IPS-20b (cell line): ENCODE results near the gene MICOS13.

Experiments
- H3K27ac ChIP-seq: one replicate; pipeline ENCODE4 v1.5.1; 2013; ENCODE audit warnings: low read length
- H3K27me3 ChIP-seq: 2 replicates; pipeline ENCODE4 v1.6.1; 2013; ENCODE audit warnings: mild to moderate bottlenecking, low read length, inconsistent platforms; ENCODE audit not compliant: insufficient read depth
- H3K36me3 ChIP-seq: 2 replicates; pipeline ENCODE4 v1.6.1; 2013; ENCODE audit warnings: low read depth, mild to moderate bottlenecking, inconsistent platforms, low read length, moderate library complexity; ENCODE audit not compliant: insufficient read depth
- H3K4me1 ChIP-seq: 2 replicates; pipeline ENCODE4 v1.6.1; 2013; ENCODE audit warnings: mild to moderate bottlenecking, control low read depth, inconsistent platforms, low read length, moderate library complexity; ENCODE audit not compliant: insufficient read depth
- H3K4me3 ChIP-seq: 2 replicates; pipeline ENCODE4 v1.5.1; 2013; ENCODE audit warnings: mild to moderate bottlenecking, low read length, inconsistent platforms
- H3K9ac ChIP-seq: 2 replicates; pipeline ENCODE4 v1.6.1; 2013; ENCODE audit warnings: low read depth, mild to moderate bottlenecking, inconsistent platforms, low read length, moderate library complexity
- H3K9me3 ChIP-seq: 2 replicates; pipeline ENCODE4 v1.6.1; 2013; ENCODE audit warnings: mild to moderate bottlenecking, low read depth, low read length, inconsistent platforms; ENCODE audit not compliant: insufficient read depth

Gene MICOS13

DNA sequence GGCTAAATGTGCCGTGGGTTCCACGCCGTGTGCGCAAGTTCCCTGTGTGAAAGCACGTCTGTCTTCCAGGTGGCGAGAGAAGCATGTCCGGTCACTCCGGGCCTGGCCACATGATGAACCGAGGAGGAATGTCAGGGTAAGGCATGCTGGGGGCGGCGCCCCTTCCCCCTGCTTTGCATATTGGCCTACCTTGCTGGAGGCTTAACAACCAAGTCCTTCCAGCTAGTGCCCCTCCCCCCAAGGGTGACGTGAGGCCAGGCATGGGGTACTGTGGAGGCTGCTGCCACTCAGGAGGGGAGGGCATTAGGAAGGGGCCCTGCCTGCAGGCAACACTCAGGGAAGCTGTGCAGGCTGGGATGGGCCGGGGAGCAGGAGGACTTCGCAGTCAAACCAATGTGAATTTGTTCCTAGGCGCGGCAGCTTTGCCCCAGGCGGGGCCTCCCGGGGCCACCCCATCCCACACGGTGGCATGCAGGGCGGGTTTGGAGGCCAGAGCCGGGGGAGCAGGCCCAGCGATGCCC is 12.5 kb downstream of the MICOS13 start:
- Histone ChIP-seq H3K27me3 (no peaks in the 10 kb centered on the region), H3K27ac (no peak overlapping the region), H3K9ac (no peak overlapping the region), H3K36me3 (peaks cover 83% of the 10 kb centered on the region), H3K9me3 (no peaks in the 10 kb centered on the region), H3K4me3 (no peak overlapping the region), H3K4me1 (peaks cover 7% of the 10 kb centered on the region; the same call in 1 of the 2 replicates)

DNA sequence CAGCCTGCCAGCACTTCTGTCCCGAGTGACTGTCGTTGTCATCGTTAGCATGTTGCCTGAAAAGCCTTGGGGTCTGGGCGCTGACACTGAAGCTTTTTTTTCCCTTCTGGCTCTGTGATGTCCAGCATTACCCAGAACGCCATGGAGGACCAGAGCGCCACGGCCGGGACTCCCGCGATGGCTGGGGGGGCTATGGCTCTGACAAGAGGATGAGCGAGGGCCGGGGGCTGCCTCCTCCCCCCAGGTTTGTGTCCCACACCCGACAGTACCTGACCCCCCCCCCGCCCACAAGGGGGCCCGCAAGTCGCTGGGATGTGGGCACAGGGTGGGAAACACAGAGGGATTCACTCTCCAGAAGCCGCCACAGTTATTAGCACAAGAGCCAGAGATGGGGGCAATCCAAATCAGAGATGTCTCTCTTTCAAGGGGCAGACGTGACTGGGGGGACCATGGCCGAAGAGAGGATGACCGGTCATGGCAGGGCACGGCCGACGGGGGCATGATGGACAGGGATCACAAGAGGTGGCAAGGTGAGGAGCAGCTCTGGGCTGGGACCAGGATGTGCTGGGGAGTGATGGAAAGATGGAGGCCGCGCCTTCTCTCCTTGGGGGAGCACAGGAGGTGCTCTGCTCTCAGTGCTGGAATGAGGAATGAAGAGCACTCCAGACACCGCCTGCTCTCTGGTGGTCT is 13.2 kb downstream of the MICOS13 start:
- H3K36me3 ChIP-seq = peaks cover 90% of the 10 kb centered on the region
- H3K4me3 ChIP-seq = no peak overlapping the region
- H3K9me3 ChIP-seq = no peaks in the 10 kb centered on the region
- H3K27ac ChIP-seq = no peak overlapping the region
- no peak overlapping the region for H3K9ac ChIP-seq
- H3K27me3 ChIP-seq = no peaks in the 10 kb centered on the region
- H3K4me1 ChIP-seq = peaks cover 7% of the 10 kb centered on the region; the same call in 1 of the 2 replicates

DNA sequence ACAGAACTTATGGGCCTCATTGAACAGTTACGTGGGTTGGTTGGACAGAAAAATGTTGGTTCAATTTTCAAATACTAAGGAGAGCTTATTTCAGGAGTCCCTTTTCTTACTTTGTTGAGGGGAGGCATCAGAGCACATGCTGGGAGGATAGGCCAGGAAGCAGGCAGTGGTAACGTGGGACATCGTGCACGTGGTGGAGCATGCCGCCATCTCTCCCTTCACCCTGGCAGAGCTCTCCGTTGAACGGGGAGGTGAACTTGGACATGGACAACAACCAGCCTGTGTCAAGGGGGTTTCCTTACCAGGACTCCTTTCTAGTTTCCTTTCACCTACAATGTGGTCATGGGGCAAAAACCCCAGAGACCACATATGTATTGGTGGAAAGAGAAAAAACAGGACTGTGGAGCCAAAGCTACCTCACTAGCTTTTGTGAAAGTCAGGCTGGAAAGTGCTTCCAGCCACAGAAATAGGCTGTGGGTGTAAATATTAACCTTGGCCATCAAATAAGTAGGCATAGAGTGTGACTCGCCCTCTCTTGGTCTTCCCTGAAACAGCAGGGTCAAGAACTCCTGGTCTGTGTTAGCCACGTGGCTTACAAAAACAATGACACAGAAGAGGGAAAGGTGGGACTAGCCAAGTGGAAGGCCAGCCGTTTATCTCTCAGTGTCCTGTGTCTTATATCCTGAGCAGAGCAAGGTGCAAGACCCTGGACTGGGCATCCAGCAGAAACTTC is 14.4 kb downstream of the MICOS13 start:
- Histone ChIP-seq H3K9me3 (no peaks in the 10 kb centered on the region), H3K4me1 (peaks cover 7% of the 10 kb centered on the region; the same call in 1 of the 2 replicates), H3K27ac (no peak overlapping the region), H3K4me3 (no peak overlapping the region), H3K27me3 (no peaks in the 10 kb centered on the region), H3K9ac (no peak overlapping the region), H3K36me3 (peaks cover 91% of the 10 kb centered on the region)

DNA sequence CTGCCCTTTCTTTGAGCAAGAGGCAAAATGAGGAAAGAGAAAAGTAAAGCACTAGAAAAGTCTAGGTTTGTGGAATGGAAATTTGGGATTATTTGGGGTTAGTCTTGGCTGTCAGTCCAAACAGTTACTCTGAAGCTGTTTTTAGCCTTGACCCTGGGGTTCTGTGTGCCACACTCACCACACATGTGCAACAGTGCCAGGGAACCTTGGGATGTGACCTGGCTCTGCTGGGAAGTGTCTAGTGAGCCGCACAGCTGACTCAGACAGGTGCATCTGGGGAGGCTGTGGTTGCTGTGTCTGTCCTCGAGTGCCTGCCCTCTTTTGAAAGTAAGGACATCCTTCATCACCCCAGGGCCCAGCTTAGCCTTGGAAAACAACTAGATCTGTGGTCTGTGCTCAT is 15.8 kb downstream of the MICOS13 start:
- Histone ChIP-seq H3K4me3 (no peak overlapping the region), H3K27me3 (no peaks in the 10 kb centered on the region), H3K36me3 (peaks cover 96% of the 10 kb centered on the region), H3K4me1 (peaks cover 7% of the 10 kb centered on the region; the same call in 1 of the 2 replicates), H3K9me3 (no peaks in the 10 kb centered on the region), H3K9ac (no peak overlapping the region), H3K27ac (no peak overlapping the region)

DNA sequence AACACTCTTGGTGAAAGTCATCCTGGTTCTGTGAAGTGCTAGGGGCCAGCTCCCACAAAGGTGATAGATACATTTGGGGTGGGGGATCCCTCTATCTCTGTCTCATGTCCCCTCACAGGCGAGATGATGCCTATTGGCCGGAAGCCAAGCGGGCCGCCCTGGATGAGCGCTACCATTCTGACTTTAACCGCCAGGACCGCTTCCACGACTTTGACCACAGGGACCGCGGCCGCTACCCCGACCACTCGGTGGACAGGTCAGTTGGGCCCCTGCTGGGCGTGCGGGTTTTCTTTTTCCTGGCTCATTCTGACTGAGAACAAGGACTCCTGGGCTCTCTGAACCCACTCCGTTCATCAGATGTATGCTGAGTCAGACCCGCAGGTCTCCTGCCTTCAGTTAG is 16.4 kb downstream of the MICOS13 start:
- Histone ChIP-seq H3K4me1 (peaks cover 7% of the 10 kb centered on the region; the same call in 1 of the 2 replicates), H3K9me3 (no peaks in the 10 kb centered on the region), H3K27ac (no peak overlapping the region), H3K9ac (no peak overlapping the region), H3K27me3 (no peaks in the 10 kb centered on the region), H3K36me3 (peaks cover 96% of the 10 kb centered on the region), H3K4me3 (no peak overlapping the region)

DNA sequence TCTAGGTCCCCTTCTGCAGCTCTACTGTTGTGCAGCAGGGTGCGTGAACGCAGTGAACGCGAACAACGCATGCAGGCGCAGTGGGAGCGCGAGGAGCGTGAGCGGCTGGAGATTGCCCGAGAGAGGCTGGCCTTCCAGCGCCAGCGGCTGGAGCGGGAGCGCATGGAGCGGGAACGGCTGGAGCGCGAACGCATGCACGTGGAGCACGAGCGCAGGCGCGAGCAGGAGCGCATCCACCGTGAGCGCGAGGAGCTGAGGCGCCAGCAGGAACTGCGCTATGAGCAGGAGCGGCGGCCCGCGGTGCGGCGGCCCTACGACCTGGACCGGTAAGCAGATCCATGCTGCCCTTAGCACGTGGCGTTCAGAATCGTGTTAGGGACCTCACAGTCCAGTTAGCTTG is 18.8 kb downstream of the MICOS13 start:
- Histone ChIP-seq H3K4me3 (no peak overlapping the region), H3K36me3 (peaks cover 93% of the 10 kb centered on the region), H3K4me1 (no peaks in the 10 kb centered on the region), H3K27me3 (no peaks in the 10 kb centered on the region), H3K9ac (no peak overlapping the region), H3K9me3 (no peaks in the 10 kb centered on the region), H3K27ac (no peak overlapping the region)

DNA sequence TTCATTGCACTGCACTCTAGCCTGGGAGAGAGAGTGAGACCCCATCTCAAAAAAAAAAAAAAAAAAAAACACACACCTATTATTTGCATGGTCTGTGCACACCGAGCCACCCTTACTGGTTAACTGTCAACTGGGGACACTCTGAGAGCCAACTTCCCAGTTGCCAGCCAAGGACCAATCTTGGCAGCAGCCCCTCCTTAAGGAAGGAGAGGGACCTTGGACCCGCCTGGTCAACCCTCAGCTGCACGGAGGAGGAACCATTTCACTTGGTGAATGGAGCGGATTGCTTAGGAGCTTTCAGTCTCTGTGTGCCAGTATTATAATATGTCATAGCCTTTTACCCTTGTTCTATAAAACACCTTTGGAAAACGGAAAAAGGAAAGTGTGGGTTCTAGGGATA is 24.9 kb downstream of the MICOS13 start:
- Histone ChIP-seq H3K9ac (no peak overlapping the region), H3K9me3 (no peaks in the 10 kb centered on the region), H3K36me3 (peaks cover 94% of the 10 kb centered on the region), H3K4me3 (no peak overlapping the region), H3K27ac (no peak overlapping the region), H3K27me3 (no peaks in the 10 kb centered on the region), H3K4me1 (no peaks in the 10 kb centered on the region)

DNA sequence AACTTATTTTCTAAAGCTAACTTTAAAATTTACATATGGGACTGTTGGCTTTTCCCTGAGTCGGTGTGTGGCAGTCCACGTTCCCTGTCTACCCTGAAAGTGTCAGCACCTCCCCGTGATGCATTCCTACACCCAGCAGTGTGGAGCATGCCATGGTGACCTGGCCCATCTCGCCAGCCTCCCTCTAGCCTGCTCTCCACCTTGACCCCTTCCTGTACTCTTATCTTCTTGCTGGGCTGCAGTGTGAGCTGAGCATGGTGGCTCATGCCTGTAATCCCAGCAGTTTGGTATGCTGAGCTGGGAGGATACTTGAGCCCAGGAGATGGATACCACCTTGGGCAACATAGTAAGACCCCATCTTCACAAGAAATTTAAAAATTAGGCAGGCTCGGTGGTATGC is 25.4 kb downstream of the MICOS13 start:
- Histone ChIP-seq H3K9ac (no peak overlapping the region), H3K27ac (no peak overlapping the region), H3K4me1 (no peaks in the 10 kb centered on the region), H3K9me3 (no peaks in the 10 kb centered on the region), H3K27me3 (no peaks in the 10 kb centered on the region), H3K36me3 (peaks cover 94% of the 10 kb centered on the region), H3K4me3 (no peak overlapping the region)

DNA sequence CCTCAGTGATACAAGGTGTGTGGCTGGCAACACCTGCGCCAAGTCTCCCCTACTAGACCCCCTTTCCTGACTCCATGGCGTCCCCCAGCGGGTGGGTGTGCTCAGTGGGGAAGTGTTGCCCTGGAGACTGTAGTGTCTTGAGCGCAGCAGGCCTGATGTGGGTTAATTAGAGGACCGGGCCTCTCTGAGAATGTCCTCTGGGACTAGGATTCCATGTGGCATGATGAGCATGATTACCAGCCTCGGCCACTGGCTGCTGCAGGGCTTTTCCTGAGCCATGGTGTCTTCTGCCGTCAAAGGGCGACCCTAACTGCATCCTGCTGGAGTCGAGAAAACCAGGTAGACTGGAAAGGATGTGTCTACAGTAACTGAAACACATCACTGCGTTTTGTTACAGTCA is 28.1 kb downstream of the MICOS13 start:
- peaks cover 92% of the 10 kb centered on the region for H3K36me3 ChIP-seq
- H3K27me3 ChIP-seq = no peaks in the 10 kb centered on the region
- H3K4me1 ChIP-seq = no peaks in the 10 kb centered on the region
- H3K9ac ChIP-seq = no peak overlapping the region
- no peak overlapping the region for H3K4me3 ChIP-seq
- H3K9me3 ChIP-seq = no peaks in the 10 kb centered on the region
- H3K27ac ChIP-seq = no peak overlapping the region

DNA sequence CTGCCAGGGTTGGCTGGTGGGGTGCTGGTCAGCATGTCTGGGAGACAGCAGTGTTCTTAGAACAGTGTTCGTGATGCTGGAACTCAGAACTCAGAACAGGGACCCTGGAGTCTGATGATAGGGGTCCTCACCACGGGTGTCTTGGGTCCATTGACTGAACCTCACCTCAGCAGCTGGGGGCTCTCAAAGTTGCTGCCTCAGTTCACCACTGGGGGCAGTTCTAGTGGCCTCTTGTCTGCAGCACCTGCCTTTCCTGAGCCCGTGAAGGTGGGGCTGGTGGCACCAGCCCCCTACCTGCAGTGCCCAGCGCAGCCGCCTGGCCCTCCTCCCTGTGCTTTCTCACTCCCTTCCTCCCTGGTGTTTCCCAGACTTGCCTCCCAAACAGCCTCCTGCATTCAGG is 29.0 kb downstream of the MICOS13 start:
- Histone ChIP-seq H3K36me3 (peaks cover 94% of the 10 kb centered on the region), H3K4me3 (no peak overlapping the region), H3K27ac (no peak overlapping the region), H3K4me1 (no peaks in the 10 kb centered on the region), H3K9me3 (no peaks in the 10 kb centered on the region), H3K27me3 (no peaks in the 10 kb centered on the region), H3K9ac (no peak overlapping the region)

DNA sequence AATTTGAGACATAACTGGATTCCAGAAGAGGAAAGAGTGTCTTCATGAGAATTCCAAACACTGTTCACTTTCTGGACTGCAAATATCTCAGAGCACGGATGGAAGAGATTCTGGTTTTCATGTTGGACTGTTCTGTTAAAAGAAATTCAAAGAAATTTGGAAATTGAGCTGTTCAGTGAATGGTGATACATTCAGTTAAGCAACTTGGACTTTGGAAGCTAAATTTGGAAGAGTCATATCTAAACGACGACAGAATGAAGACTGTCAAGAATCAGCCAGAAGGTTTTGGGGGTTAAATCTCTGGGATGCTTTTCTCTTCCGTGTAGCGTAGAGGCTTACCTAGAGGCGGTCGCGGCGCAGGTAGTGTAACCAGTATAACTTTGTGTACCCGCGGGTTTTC is 31.9 kb downstream of the MICOS13 start:
- Histone ChIP-seq H3K4me1 (no peaks in the 10 kb centered on the region), H3K36me3 (peaks cover 94% of the 10 kb centered on the region), H3K9me3 (no peaks in the 10 kb centered on the region), H3K27ac (no peak overlapping the region), H3K27me3 (no peaks in the 10 kb centered on the region), H3K9ac (no peak overlapping the region), H3K4me3 (no peak overlapping the region)

DNA sequence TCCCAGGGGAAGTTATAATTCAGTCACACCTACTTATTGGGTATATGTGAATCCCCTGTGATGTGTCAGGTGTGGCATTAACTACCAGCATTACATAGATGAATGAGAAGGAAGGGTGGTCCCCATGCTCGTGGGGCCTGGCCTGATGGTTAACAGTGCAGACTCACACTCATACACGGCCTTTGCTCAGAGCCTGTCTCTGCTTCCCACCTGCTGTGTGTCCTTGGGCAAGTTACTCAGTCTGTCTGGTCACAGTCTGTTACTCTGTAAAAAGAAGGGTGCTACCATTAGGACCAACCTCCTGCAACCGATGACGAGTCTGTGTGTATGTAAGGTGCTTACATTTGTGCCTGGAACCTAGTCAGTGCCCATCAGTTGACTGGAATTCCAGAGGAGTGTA is 33.6 kb downstream of the MICOS13 start:
- no peak overlapping the region for H3K4me3 ChIP-seq
- peaks cover 92% of the 10 kb centered on the region for H3K36me3 ChIP-seq
- no peak overlapping the region for H3K27ac ChIP-seq
- H3K9me3 ChIP-seq = no peaks in the 10 kb centered on the region
- no peak overlapping the region for H3K9ac ChIP-seq
- no peaks in the 10 kb centered on the region for H3K27me3 ChIP-seq
- no peaks in the 10 kb centered on the region; the same call in 1 of the 2 replicates for H3K4me1 ChIP-seq
